IPS DF 4.7 (cell line): ENCODE data around the gene HECA.
"Not testable (repeated sequence)": the region's sequence is repeated elsewhere in the genome, so short reads cannot be mapped to it uniquely, and the experiment has no call there.

Experiments
- DNase-seq: peaks from one replicate; pipeline ENCODE4 v3.0.0-alpha.2; 2013; ENCODE audit warnings: low spot score; ENCODE audit errors: extremely low read depth

HECA gene

GRCh38 chr6:139205843-139206242, 71.0 kb downstream of the HECA start:
- no peak for DNase-seq

- DNase-seq, result not testable (repeated sequence)
Measured at GRCh38 chr6:139210766-139211165, 75.9 kb downstream of the HECA start.

- not testable (repeated sequence) for DNase-seq
Measured at GRCh38 chr6:139212460-139212859, 77.6 kb downstream of the HECA start.

GRCh38 chr6:139219271-139219729, 84.4 kb downstream of the HECA start:
- peak; percentile 78 for DNase-seq

GRCh38 chr6:139219746-139220145, 84.9 kb downstream of the HECA start:
- DNase-seq, result no peak

GRCh38 chr6:139228387-139228786, 93.5 kb downstream of the HECA start:
- DNase-seq, result not testable (repeated sequence)
